ENCODE measurements around the gene MRC1. TPM values are rescaled to one million over a fixed set of nuclear protein-coding genes. Genes with fewer than 3 reads are reported as not detected.

MRC1 gene
- total and polyA plus RNA-seq, 2 of the 8 experiments (the other 6 are each of a cell fraction or from before 2014, with no cell fraction given), result 0.03 to 0.06 TPM

- Histone ChIP-seq H3K4me1 (replicated peaks in 1 of 4; ENCODE audit: control insufficient read depth in 3 of 4, insufficient read depth in 4 of 4, low read length in 3 of 4) (no peaks in the 10 kb centered on the region), H3K79me2 (ENCODE audit: control insufficient read depth in 1 of 2, insufficient read depth in 2 of 2, low read length in 2 of 2) (no peaks in the 10 kb centered on the region), H2BK120ac (replicated peaks; ENCODE audit: low read depth, low read length) (no peak overlapping the region), H3K23me2 (ENCODE audit: low read depth, low read length) (no peaks in the 10 kb centered on the region), H3K4me2 (ENCODE audit: insufficient read depth in 1 of 2, low read depth in 2 of 2, low read length in 2 of 2) (no peak overlapping the region), H3K9me3 (ENCODE audit: insufficient read depth in 2 of 2, low read depth in 1 of 2, low read length in 1 of 2) (no peaks in the 10 kb centered on the region), H4K91ac (replicated peaks; ENCODE audit: insufficient read length, low read length) (no peak overlapping the region), H3K27ac (ENCODE audit: low read depth, low read length) (no peak overlapping the region), H3K23ac (ENCODE audit: insufficient read length) (no peak overlapping the region), H3K36me3 (ENCODE audit: control insufficient read depth in 2 of 4, insufficient read depth in 4 of 4, low read length in 3 of 4) (no peaks in the 10 kb centered on the region), H2BK12ac (ENCODE audit: low read depth, low read length) (no peak overlapping the region), H2BK20ac (ENCODE audit: low read length) (no peak overlapping the region), H3K79me1 (ENCODE audit: low read depth, low read length) (no peaks in the 10 kb centered on the region), H4K8ac (ENCODE audit: extremely low read depth, insufficient read depth, low read length) (no peak overlapping the region), H2AFZ (ENCODE audit: low read length) (peak overlapping the region; percentile 59), H3K56ac (replicated peaks; ENCODE audit: insufficient read length, low read depth, low read length) (no peak overlapping the region), H3K18ac (ENCODE audit: extremely low read depth, low read length) (no peak overlapping the region), H4K5ac (ENCODE audit: insufficient read length, low read depth, low read length) (no peak overlapping the region), H3K4ac (replicated peaks; ENCODE audit: insufficient read length, low read depth, low read length) (no peak overlapping the region), H3K4me3 (ENCODE audit: extremely low read depth in 1 of 4, insufficient read depth in 2 of 4, low read depth in 3 of 4, low read length in 4 of 4) (no peak overlapping the region), H2AK5ac (ENCODE audit: low read depth, low read length) (no peak overlapping the region), H3K27me3 (replicated peaks in 1 of 4; ENCODE audit: control insufficient read depth in 3 of 4, extremely low read depth in 1 of 4, insufficient read depth in 3 of 4, low read length in 3 of 4) (no peaks in the 10 kb centered on the region), H2BK15ac (ENCODE audit: low read length) (no peak overlapping the region), H3K14ac (ENCODE audit: insufficient read length) (no peak overlapping the region), H2BK5ac (ENCODE audit: low read depth, low read length) (no peak overlapping the region), H4K20me1 (replicated peaks in 1 of 2; ENCODE audit: control insufficient read depth in 1 of 2, insufficient read depth in 2 of 2, low read length in 2 of 2) (no peaks in the 10 kb centered on the region), H3K9ac (replicated peaks in 1 of 4; ENCODE audit: extremely low read depth in 1 of 4, low read depth in 3 of 4, low read length in 3 of 4) (no peak overlapping the region)
- 95% methylated on average over 9 of the region's 9 CpGs; no CpG with 5 or more reads in 1 of the 2 experiments for WGBS, 2 experiments (ENCODE audit: extremely low coverage in 1 of 2, insufficient coverage in 1 of 2, insufficient read length in 1 of 2, insufficient replicate concordance in 2 of 2, low coverage in 1 of 2, low lambda C conversion rate in 2 of 2, missing lambda C conversion rate in 1 of 2)
- no peak for FAIRE-seq
- CTCF ChIA-PET (ENCODE audit: partially characterized antibody), result interaction anchor here (2.1 kb wide), 1 partner anchor 11 kb away, joined by 6 read pairs; no protein-coding TSS in a partner anchor
- POLR2A ChIA-PET (ENCODE audit: partially characterized antibody), result no interaction called here
- TF ChIP-seq POLR2AphosphoS5 (IDR thresholded peaks at IDR 0.05; ENCODE audit: low read depth, low read length), result no peak
- TF ChIP-seq EP300 (IDR thresholded peaks at IDR 0.05; ENCODE audit: borderline replicate concordance in 1 of 2, low read depth in 2 of 2, low read length in 2 of 2), result no peak
- no peak for TF ChIP-seq SIN3A (conservative IDR thresholded peaks at IDR 0.05 in 1 of 2, IDR thresholded peaks at IDR 0.05 in 1 of 2; ENCODE audit: low read depth in 1 of 2, low read length in 2 of 2)
- TF ChIP-seq RFX5 (IDR thresholded peaks at IDR 0.05; ENCODE audit: borderline replicate concordance, low read depth, low read length), result no peak
- no peak for TF ChIP-seq TBP (IDR thresholded peaks at IDR 0.05; ENCODE audit: low read depth, low read length)
- DNase-seq (ENCODE audit: low read depth in 1 of 2, low spot score in 2 of 2), result no peak
Measured at GRCh38 chr10:17891435-17891834, 82.3 kb downstream of the MRC1 start.
